OCI-LY1 (cell line): ENCODE results near the gene EDDM13.

Experiments
- CTCF ChIP-seq: fragments of 200-600 bp; sonication (generic), shearing (Covaris generic); IDR thresholded peaks from 2 replicates; pipeline ENCODE4 v1.5.1; 2017; ENCODE audit warnings: mild to moderate bottlenecking, antibody characterized with exemption, low read length, moderate library complexity, mixed read lengths
- EZH2 ChIP-seq: fragments of 200-600 bp; sonication (generic), shearing (Covaris generic); IDR thresholded peaks from 2 replicates; pipeline ENCODE4 v1.8.0; 2017; ENCODE audit warnings: borderline replicate concordance, mixed run types, mild to moderate bottlenecking, antibody characterized with exemption, low read length, moderate library complexity, mixed read lengths

- TF ChIP-seq CTCF (no peak), EZH2 (no peak)
These were observed 24.5 kb downstream of the EDDM13 start for GRCh38 chr19:56297010-56297409.
